ENCODE data around the gene CDC45.
"Not testable (repeated sequence)": the region's sequence is repeated elsewhere in the genome, so short reads cannot be mapped to it uniquely, and the experiment has no call there.

Gene CDC45

DNA sequence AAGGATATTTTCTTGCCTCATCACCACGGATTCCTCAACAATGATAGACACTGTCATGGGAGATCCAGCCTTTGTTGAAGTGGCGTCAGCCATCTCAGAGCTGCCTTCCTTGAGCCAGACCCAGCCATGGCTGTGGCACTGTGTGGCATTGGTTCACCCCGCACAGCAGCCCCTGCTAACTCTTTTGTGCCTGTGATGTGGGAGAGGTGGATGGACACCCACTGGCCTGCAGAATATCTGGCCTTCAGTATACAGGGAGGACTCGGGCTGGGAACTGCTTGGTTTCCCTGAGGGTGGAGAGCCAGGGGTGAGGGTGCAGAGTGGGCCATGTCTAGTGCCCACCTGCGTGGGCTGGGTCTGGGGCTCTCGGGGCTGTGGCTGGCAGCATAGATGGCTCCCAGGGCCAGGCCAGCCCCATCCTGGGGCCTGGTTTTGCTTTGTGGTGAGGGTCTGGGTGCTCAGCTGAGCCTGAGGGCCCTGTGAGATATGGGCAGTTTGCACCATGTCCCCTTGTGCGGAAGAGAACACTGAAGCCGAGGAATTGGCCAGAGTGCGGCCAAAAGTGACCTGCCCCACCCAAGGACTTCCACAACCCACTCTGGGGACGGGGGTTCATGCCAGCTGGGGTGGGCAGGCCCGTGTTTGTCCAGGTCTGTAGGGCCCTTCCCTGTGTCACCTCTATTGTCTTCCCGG is 38.3 kb downstream of the CDC45 start:
- DNase-seq = no peak

DNA sequence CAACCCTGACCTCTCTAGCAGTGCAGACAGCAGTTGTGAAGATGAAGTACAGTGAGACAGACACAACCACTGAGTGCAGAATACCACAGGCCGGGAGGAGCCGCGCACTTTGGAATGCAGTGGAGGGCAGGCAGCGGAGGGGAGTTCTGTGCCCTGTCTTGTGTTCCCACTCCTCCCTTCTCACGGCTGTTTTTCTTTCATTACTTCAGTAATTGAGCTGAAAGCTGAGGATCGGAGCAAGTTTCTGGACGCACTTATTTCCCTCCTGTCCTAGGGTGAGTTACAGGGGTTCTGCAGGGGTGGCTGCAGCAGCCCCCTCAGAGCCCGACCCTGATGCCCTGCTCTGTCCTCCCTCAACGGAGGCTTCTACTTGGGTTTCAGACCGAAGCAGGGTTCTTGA is 38.9 kb downstream of the CDC45 start:
- DNase-seq = no peak

DNA sequence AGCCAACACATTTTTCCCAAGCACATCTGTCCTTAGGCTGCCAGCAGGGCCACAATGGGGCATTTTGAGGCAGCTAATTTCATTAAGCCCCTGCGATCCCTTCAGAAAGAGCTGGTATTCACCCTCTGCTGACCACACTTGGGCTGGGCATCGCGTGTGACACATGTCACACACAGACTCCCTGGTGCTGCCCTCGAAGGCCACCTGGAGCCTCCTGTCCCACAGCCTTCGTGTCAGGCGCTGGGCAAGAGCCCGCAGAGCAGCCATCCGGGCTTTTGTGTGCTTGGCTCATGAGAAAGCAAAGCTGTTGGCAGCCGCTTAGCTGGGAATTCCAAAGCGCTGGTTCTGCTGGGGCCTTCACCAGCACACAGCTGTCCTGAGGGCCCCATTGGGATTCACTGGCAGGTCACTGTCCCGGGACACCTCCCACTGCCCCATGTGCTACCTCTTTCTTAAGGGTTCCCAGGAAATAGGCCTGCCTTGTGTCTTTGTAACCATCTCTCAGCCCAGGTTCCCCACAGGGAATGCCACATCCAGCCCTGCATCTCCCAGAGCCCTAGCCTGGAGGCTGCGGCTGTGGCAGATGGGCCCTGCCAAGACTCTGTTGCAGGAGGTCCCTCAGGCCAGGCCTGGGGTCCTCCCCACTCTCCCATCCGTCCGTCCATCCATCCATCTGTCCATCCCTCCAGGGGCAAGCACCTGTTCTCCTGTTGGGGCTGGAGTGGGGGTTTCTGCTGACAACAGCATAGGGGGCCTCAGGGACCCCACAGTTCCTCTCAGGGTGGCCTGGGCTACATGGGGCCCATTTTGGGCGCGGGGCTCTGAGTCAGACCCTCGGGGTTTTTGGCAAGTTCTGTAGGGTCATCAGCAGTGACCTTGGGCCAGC is 39.6 kb downstream of the CDC45 start:
- DNase-seq = no peak

DNA sequence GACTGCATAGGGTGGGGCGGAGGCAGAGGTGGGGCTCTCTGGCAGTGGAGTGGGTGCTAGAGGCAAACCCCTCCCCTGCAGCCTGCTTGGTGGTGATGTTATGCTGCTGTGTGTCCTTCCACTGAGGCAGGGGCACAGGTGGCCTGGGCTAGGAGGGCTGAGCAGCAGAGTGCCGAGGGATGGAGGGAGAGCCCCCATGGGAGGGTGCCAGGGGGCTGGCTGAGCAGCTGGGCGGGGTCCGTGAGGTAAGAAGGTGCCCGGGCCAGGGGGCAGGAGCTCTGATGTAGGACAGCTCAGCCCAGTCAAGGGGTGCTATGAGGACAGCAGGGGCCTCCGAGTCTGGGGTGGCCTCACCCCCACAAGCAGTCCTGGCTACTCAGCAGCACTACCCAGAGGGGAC is 40.3 kb downstream of the CDC45 start:
- DNase-seq = no peak

DNA sequence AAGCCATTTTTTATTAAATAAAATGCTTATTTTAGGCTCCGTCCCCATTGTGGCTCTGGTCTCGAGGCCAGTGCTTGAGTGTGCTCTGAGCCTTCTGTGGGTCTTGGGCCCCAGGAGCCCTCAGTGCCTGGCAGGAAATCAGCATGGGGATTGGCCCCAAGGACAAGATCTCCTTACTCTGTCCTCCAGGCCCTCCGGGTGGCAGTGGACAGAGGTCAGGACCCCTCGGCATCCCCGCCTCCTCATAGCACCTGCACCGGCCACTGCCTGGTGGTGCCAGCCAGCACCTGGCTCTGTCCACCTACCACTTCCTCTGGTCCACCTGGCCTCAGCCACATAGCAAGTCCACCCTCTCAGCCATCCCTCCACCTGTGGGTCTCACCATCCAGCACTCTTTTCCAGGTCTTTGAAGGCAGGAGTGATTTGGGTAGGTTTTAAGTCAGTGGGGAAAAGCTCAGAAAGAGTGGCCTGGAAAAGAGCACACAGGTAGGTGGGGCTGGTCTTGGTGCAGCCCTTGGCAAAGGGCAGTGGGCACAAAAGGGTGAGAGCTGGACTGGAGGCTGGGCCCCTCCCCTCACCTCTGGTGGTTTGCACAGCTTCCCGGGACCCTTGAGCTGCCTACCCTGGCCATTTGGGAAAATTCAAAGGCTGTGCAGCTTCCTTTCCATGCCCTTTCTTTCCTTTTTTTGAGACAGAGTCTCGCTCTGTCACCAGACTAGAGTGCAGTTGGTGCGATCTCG is 41.0 kb downstream of the CDC45 start:
- no peak for DNase-seq

DNA sequence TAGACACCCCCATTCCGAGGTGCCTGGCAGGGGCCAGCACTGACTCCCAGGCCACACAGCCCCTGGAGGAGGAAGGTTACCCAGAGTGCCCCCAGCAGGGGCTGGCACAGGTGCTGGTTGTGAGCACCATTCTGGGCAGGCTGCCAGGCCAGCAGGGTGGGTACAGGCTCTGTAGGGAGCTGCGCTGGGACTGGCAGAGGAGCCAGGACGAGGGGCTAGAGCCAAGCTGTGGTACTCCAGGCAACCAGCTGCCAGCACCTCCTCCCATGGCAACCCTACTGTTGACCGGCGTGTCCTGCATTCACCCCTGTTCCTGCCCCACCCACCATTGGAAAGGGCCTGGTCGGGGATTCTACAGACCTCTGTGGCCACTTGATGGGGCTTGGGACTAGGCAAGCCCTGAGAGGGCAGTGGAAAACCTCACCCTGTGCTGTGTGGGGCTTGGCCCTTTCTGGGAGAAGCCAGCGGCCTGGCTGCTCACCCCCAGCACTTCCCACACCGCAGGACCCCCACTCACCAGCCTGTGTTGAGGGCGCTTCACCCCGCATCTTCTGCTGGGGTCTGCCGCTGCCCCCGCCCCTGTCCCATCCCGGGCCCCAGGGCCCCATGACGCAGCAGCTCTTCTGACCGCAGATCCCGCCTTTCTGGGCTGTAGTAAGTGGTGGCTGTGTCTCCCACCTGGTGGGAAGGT is 42.6 kb downstream of the CDC45 start:
- DNase-seq = peak; percentile 3

DNA sequence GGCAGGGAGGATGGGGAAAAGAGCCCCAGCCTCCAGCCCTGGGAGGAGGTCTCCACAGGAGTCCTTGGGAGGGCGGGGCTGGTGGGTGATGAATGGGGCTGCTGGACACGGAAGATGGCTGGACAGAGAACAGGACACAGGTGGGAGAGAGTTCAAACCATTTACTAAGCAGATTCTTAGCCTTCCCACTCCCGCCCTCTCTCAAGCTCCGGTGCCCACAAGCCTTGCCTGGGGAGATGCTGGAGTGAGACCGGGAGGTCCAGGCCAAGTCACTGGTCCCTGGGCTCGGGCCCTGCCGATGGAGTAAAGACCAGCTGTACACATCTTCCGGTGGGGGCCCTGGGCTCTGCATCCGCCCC is 43.1 kb downstream of the CDC45 start:
- DNase-seq = no peak

DNA sequence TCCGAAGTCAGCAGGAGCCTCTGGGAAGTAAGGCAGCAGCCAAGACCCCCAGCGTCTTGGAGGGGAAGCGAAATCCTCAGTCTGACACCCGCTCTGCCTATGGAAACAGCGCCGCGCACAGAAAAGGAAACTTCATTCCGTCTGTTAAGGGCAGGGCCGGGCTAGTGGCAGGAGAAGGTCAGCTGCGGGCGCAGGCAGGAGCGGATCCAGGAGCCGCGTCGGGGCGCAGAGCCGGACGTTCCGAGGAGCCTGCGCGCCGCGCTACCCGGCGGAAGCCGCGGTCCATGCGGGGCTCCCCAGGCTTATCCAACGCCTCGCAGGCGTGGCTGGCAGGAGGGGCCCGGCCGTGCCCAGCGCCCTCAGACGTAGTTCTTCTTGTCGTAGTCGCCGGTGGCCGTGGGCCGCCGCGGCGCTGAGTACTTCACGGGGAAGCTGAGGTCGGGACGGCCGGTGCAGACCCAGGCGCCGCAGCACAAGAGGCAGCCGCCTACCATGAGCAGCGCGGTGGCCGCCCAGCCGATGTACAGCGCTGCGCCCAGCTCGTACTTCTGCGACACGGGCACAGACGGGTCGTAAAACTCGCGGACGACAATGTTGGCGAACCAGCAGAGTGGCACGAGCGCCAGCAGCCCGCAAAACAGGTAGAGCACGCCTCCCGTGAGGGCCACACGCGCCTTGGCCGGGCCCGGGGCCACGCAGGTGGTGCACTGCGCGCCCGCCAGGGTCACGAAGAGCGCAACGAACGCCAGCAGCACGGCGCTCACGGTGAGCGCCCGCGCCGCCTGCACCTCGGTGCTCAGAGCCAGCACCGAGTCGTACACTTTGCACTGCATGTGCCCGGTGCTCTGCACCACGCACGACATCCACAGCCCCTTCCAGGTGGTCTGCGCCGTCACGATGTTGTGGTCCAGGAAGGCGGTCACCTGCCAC is 43.8 kb downstream of the CDC45 start:
- no peak for DNase-seq

DNA sequence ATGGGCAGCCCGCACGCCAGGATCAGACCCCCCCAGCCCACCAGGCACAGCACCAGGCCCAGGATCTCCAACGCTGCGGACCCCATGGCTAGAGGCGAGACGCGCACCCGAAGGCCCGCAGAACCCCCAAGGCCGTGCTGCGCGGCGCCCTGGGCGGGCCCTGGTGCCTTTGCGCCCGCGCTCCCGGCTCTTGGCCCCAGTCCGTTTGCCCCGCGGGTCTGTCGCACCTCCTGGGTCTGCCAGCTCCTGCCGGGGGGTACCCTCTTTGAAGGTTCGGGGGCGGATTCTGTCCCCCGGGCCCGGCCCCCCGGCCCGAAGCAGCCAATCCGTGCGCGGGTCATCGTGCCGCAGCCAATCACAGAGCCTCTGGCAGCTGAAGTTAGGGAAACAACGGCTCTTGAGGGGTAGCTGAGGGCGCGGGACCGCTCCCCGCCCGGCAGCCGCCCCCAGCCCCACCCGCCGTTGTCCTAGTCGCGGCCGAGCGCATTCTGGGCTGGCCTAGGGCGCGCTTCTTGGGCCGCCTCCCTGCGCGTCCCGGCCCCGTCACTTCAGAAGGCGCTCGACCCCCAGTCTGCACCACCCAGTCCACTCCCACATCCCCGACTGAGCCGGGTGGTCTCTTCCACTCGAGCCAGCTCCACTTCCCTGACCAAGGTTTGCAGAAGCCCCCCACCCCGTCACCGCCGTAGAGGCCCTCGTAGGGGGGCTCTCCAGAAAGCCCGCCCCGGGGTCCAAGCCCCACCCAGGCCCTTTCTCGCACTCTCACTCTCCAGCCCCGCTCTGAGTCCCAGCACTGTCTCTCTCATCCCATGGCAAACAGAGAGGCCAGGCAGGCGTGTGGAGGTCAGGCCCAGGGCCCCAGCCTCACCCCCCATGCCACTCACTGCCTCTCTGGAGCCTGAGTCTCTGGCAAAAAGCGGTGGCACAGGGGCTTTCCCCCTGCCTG is 44.7 kb downstream of the CDC45 start, which contains the start of gene CLDN5:
CLDN5 (minus strand) TSS at position 241 of the 946 bp plus-strand sequence; CDS start at position 86, 155 bp downstream.
- DNase-seq = peak; percentile 4

DNA sequence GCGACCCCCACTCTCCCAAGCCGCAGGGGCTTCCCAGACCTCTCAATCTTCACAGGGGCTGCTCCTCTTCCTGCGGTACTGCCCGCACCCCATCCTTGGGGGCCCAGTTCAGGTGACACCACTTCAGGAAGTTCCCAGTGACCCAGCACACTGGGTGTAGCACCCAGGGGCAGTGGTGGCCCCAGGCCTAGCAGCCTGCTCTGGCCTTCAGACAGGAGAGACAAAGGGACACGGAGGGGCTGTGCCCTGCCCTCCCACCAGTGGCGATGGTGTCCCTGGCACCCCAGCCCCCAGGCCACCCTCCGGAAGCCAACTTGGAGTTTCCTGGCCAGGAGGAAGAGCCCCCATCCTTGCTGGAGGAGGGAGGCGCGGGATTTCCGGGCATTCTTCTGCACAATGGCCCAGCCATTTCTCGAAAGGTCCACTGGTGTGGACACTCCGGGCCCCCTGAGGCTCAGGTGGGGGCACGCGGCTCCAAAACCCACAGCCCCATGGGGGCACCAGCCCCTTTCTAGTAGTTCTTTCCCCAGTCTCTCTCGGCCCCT is 45.5 kb downstream of the CDC45 start:
- DNase-seq = no peak

DNA sequence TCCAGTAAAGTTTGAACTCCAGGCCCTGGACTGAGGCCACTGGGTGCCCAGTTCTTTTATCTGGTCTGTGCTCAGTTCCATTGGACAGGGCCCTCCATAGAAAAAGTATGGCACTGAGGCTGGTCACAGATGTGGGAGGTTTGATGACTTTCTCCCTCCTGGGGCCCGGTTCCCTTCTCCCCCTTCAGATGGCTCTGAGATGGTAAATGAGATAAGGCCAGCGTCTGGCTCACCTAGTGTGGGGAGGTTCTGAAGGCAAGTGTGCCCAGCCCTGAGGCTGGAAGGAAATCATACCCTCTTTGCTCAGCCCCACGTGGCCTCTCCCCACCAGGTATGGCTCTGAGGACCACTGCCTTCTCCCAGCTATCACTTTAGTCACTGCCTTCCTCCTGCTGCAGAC is 45.9 kb downstream of the CDC45 start:
- no peak for DNase-seq

DNA sequence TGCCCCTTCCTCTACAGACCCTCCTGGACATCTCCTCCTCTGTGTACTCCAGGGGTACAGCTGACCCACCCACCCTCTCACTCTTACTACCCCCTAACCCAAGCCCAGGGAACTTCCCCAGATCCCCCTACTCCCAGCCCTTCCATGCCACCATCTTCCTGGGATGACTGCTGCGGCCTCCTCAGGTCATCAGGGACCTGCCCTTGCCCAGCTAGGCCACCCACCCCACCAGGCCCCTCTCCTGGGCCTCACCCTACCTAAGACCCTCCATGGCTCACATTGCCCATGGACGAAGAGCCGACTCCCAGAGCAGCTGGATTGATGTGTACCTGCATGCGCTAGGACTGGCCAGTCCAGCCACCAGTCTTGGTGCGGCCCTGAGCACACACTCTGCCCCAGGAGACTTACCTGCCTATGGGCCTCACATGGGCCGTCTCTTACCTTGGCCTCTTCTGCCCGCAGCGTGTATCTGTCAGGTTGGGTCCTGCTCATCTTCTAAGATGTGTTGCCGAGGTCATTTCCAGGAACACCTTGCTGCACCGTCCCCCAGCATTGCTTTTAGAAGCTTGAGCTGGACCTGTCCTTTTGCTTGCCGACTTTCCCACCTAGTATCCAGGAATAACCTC is 46.5 kb downstream of the CDC45 start:
- no peak for DNase-seq

DNA sequence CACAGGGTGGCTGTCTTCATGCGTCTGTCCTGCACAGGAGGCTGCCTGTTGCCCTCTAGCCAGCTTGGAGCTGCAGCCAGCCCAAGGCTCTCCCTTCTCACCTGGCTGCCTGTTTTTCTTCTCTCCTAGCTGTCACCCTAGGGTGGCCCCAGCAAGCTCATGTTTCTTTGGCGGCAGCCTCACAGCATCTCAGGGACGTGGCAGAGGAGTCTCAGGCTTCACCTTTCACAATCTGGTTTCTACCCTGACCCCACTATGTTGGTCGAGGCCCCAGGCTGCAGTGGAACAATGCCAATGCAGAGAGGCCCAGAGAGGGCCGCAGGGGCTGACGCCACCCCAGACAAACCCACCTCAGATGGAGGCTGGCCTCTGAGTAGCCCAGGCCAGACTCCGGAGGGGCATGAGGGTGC is 47.0 kb downstream of the CDC45 start:
- no peak for DNase-seq

DNA sequence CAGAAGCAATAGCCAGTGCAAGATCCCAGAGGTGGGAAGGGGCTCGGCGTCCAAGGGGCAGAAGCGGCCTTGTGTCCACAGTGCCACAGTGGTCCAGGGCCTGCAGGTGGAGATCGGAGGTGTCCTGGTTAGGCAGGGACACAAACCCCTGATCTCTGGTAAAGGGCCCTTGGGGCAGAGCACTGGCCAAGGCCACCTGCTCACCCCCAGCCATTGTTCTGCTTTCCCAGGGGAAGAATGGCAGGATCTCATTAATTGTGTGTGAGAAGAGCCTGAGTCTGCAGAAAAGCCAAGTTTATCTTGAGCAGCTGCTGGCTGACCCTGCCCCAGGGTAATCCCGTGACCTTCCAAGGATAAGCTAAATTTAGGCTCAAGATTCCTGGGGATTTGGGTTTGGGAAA is 47.6 kb downstream of the CDC45 start:
- DNase-seq = no peak

DNA sequence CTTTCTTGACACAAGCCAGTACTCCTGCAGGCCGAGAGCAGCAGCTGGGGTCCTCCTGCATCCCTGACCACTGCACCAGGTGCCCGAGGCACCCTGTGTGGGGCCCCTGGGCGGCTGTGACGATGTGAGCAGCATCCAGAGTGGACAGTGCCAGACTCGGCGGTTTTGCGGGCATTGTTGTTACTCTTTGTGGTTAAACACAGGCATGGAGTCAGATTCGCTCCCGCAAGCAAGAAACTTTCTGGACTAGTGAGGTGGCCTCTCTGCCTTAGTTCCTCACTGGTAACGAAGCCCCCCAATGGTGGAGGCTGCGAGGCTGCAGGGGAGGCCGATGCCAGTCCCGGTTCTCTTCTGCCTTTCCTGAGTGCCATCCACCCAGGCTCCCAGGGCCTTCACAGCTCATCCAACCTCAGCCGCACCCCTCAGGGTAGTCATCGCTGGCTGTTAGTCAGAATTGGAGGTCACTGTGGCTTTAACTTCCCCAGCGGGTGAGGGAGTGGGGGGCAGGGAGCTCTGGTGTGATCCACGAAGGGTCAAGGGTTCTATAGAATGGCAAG is 48.2 kb downstream of the CDC45 start:
- no peak for DNase-seq

DNA sequence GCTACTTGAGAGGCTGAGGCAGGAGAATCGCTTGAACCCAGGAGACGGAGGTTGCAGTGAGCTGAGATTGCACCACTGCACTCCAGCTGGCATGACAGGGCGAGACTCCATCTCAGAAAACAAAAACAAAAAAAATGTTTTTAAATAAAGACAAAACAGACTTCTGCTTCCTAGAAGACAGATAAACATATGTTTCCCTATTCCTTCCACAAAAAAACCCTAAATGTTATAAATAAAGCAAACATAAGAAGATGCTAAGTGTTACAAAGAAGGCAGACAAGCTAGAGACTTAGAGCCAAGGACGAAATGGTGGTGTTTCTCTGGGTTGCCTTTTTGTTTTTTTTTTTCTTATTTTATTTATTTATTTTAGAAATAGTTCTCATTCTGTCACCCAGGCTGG is 50.1 kb downstream of the CDC45 start:
- DNase-seq = no peak

DNA sequence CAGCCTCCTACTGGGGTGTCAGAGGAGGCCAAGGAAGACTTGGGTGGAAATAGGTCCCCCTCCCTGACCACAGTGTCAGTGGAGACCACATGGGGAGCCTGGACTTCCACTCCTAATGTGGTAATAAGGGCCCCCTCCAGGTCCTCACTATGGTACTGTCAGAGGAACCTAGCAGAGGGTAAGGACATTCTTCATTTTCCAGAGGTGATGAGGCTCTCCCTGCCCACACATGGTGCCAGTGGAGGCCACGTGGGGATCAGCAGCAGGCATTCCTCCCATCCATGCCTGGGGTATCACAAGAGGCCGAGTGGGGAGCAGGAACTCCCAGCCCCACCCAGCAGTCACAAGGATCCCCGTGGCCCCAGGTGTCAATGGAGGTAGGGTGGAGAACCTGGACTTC is 51.0 kb downstream of the CDC45 start:
- no peak for DNase-seq

DNA sequence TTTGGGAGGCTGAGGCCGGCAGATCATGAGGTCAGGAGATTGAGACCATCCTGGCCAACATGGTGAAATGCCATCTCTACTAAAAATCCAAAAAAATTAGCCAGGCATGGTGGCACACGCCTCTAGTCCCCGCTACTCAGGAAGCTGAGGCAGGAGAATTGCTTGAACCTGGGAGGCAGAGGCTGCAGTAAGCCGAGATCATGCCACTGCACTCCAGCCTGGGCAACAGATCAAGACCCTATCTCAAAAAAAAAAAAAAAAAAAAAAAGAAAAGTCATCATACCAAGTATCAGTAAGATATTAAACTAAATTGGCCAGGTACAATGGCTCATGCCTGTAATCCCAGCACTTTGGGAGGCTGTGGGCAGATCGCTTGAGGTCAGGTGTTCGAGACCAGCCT is 51.6 kb downstream of the CDC45 start:
- not testable (repeated sequence) for DNase-seq

DNA sequence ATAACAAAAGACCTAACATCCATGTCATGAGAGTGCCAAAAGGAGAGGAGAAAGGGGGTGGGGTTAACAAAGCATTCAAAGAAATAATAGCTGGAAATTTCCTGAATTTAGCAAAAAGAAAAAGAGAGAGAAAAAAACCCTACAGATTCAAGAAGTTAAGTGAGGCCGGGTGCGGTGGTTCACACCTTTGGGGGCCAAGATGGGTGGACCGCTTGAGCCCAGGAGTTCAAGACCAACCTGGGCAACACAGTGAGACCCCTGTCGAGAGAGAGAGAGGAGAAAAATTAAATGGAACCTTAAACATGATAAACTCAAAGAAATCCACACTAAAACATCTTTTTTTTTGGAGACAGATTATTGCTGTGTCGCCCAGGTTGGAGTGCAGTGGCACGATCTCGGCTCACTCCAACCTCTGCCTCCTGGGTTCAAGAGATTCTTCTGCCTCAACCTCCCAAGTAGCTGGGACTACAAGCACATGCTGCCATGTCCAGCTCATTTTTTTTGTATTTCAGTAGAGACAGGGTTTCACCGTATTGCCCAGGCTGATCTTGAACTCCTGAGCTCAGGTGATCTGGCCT is 53.4 kb downstream of the CDC45 start:
- DNase-seq = no peak
